Right lobe of liver (tissue), 4 donors: ENCODE results near the gene FAM124B.

ENCODE experiments used
- CTCF ChIP-seq, 4 donors: fragments of 200-600 bp in 3 of 4; fragments of 450-650 bp in 1 of 4; IDR thresholded peaks; one replicate each; pipeline versions ENCODE4 v1.5.1 to v1.8.0; 2016 to 2022; ENCODE audit warnings: antibody characterized with exemption in 4 of 4, mild to moderate bottlenecking in 2 of 4
- POLR2A ChIP-seq: fragments of 450-650 bp; IDR thresholded peaks from one replicate; pipeline ENCODE4 v1.6.1; 2017; ENCODE audit warnings: antibody characterized with exemption, mild to moderate bottlenecking
- donor health status: DM: no; HTN: no; CAD: no.
- donor health status: DM: no; HTN: no; CAD: no.
- donor health status: DM: no; HTN: yes; CAD: no.

GRCh38 chr2:224428787-224429440 lies 27.0 kb upstream of the FAM124B start:
- TF ChIP-seq CTCF (IDR thresholded peaks at IDR 0.05), result no peak
- no peak for TF ChIP-seq POLR2A
